Measurements from ENCODE around the gene SLF1. TPM values are rescaled to one million over a fixed set of nuclear protein-coding genes. Genes with fewer than 3 reads are reported as not detected.

SLF1 gene
- total RNA-seq, 4 donors from 2014 or later, result 2.9 to 14.5 (median 8.7) TPM

DNA sequence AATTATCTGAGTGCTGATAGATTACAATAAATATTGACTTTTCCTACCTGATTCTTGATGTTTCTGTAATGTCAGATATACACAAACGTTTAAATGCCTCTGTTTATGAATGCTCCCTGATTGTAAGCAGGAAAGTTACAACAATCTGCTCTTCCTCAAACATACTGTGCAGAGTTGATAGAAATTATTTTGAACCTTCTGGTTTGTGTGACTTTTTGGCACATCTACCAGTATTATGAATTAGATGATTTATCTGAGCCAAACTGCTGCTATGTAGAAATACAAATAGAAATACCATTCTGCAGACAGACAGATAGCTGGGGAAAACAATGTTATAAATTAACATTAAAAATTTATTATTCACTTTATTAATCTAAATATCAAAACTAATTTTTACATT is 113.0 kb downstream of the SLF1 start:
- no peak for DNase-seq
- no peak overlapping the region for H3K27ac ChIP-seq
- WGBS, 2 donors, result 28 to 43% methylated on average over 1 of the region's 1 CpG
- intact Hi-C loops (cut with DNase I), result no loop called here
- no peaks in the 10 kb centered on the region for H3K4me1 ChIP-seq
- H3K4me3 ChIP-seq, result no peak overlapping the region
- no peaks in the 10 kb centered on the region for H3K27me3 ChIP-seq
- TF ChIP-seq, protein P1, sequence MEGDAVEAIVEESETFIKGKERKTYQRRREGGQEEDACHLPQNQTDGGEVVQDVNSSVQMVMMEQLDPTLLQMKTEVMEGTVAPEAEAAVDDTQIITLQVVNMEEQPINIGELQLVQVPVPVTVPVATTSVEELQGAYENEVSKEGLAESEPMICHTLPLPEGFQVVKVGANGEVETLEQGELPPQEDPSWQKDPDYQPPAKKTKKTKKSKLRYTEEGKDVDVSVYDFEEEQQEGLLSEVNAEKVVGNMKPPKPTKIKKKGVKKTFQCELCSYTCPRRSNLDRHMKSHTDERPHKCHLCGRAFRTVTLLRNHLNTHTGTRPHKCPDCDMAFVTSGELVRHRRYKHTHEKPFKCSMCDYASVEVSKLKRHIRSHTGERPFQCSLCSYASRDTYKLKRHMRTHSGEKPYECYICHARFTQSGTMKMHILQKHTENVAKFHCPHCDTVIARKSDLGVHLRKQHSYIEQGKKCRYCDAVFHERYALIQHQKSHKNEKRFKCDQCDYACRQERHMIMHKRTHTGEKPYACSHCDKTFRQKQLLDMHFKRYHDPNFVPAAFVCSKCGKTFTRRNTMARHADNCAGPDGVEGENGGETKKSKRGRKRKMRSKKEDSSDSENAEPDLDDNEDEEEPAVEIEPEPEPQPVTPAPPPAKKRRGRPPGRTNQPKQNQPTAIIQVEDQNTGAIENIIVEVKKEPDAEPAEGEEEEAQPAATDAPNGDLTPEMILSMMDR (IDR thresholded peaks at IDR 0.05), result no peak
- TF ChIP-seq POLR2A (IDR thresholded peaks at IDR 0.05), result no peak
- no peaks in the 10 kb centered on the region for H3K36me3 ChIP-seq
- no peaks in the 10 kb centered on the region for H3K9me3 ChIP-seq

DNA sequence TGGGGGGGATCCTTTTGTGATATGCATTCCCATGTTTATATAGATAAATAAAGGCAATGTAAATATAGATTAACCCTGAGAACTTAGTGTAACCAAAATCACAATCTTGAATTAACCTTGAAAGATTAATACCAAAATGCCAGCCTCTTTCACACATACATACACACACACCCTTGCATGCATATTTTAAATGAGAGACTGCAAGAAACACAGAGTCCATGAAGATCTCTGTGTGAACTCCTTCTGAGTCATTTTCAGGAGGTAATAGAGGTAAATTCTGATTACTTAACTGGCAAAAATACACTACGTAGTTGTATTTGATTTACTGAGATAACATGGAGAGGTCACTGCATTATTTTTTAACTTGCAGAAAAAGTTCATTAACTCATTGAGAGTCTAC is 118.0 kb downstream of the SLF1 start:
- WGBS, 2 donors, result 72 to 76% methylated on average over 1 of the region's 1 CpG
- TF ChIP-seq, protein P1 (IDR thresholded peaks at IDR 0.05), result no peak
- intact Hi-C loops (cut with DNase I), result no loop called here

DNA sequence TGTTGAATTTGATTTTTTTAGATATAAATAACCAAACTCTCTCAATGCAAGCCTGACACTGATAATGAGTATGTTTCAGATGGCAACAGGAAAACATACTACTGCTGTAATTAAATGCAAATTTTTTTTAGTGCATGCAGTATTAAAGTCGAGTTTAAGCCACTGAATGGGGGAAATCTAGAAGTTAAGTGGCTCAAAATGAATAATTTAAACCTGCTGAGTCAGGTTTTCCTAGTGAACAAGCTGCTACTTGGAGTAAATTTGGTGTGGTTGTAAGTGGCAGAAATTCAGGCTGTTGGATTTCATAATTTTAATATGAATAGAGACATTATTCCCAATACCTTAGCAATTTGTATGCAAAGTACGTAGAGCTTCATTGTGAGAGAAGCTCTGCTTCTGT is 121.8 kb downstream of the SLF1 start:
- intact Hi-C loops (cut with DNase I), result no loop called here

More for the DNA sequence above, 118.0 kb downstream of the SLF1 start:
- Histone ChIP-seq H3K4me3 (no peak overlapping the region), H3K27me3 (no peaks in the 10 kb centered on the region), H3K4me1 (no peaks in the 10 kb centered on the region), H3K9me3 (no peaks in the 10 kb centered on the region), H3K27ac (no peak overlapping the region), H3K36me3 (no peaks in the 10 kb centered on the region)
- no peak for DNase-seq

DNA sequence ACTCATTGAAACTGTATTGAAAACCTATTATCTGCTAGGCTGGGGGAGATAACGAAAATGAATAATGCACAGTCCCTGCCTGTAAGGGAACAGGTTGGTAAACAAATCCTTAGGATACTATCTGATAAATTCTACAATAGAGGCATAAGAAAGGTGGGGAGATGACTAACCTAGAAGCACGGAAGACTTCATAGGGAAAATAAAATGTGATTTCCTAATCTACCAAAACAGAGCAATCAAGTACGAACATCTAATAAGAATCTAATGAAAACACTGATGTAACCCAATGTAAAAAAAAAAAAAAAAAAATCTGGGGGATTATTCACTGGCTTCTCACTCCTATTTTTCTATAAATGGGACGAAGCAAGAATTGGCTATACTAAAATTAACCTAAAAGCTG is 124.4 kb downstream of the SLF1 start:
- Histone ChIP-seq H3K27ac (no peak overlapping the region), H3K4me1 (no peaks in the 10 kb centered on the region), H3K36me3 (no peaks in the 10 kb centered on the region), H3K4me3 (no peak overlapping the region), H3K9me3 (no peaks in the 10 kb centered on the region), H3K27me3 (no peaks in the 10 kb centered on the region)
- intact Hi-C loops (cut with DNase I), result no loop called here
- WGBS, 2 donors, result 84% methylated on average over 4 of the region's 4 CpGs
- TF ChIP-seq, protein P1 (IDR thresholded peaks at IDR 0.05), result no peak
- no peak for TF ChIP-seq POLR2A (IDR thresholded peaks at IDR 0.05)
- DNase-seq, result no peak

More for the DNA sequence above, 121.8 kb downstream of the SLF1 start:
- Histone ChIP-seq H3K27me3 (no peaks in the 10 kb centered on the region), H3K36me3 (no peaks in the 10 kb centered on the region), H3K9me3 (no peaks in the 10 kb centered on the region), H3K27ac (no peak overlapping the region), H3K4me1 (no peaks in the 10 kb centered on the region), H3K4me3 (no peak overlapping the region)
- 23 to 63% methylated on average over 2 of the region's 2 CpGs for WGBS, 2 donors
- DNase-seq, result no peak
- TF ChIP-seq POLR2A (IDR thresholded peaks at IDR 0.05), result no peak
- TF ChIP-seq, protein P1 (IDR thresholded peaks at IDR 0.05), result no peak

DNA sequence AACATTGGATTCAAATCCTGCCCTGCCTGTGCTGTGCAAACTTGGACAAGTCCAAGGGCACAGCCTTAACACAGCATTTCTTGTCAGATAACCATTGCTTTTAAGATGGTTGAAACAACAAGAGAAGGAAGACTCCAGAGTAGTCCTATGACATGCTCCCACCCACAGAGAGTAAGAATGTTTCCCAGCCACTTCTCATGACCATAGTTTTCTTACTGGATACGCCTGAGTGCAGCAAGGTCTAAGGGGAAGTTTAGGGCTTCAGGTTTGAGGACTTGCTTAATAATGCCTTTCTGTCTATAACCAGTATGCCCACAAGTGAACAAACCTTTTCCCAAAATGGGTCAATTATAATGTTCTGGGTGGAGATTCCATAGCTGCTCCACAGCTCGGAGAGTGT is 126.4 kb downstream of the SLF1 start:
- Histone ChIP-seq H3K4me1 (no peaks in the 10 kb centered on the region), H3K27me3 (no peaks in the 10 kb centered on the region), H3K27ac (no peak overlapping the region), H3K9me3 (no peaks in the 10 kb centered on the region), H3K4me3 (no peak overlapping the region), H3K36me3 (no peaks in the 10 kb centered on the region)
- WGBS, 2 donors, result 94 to 95% methylated on average over 2 of the region's 2 CpGs
- TF ChIP-seq, protein P1 (IDR thresholded peaks at IDR 0.05), result no peak
- TF ChIP-seq POLR2A (IDR thresholded peaks at IDR 0.05), result no peak
- intact Hi-C loops (cut with DNase I), result no loop called here
- no peak for DNase-seq
